Osteoblast (primary cell): ENCODE data around the gene CDH5. TPM values are rescaled to one million over a fixed set of nuclear protein-coding genes. Genes with fewer than 3 reads are reported as not detected.
A peak's percentile ranks its signal among the peaks of the same experiment; 100 is the strongest.

Source experiments
- DNase-seq: peaks from one replicate; pipeline ENCODE4 v3.0.0; 2011; ENCODE audit warnings: low spot score, mixed read lengths; ENCODE audit not compliant: insufficient read length; ENCODE audit errors: missing footprints
- H2AFZ ChIP-seq: 2 replicates; pipeline ENCODE4 v1.6.0; 2011; ENCODE audit warnings: mild to moderate bottlenecking, low read length
- H3K27ac ChIP-seq: 2 replicates; pipeline ENCODE4 v1.5.1; 2011; ENCODE audit warnings: mild to moderate bottlenecking, low read depth, low read length, moderate library complexity
- H3K27me3 ChIP-seq: 2 replicates; pipeline ENCODE4 v1.6.0; 2012; ENCODE audit warnings: mild to moderate bottlenecking, control low read depth, inconsistent platforms, low read length, moderate library complexity; ENCODE audit not compliant: insufficient read depth
- H3K36me3 ChIP-seq: 2 replicates; pipeline ENCODE4 v1.5.1; 2011; ENCODE audit warnings: mild to moderate bottlenecking, low read length, control low read depth, moderate library complexity; ENCODE audit not compliant: insufficient read depth
- H3K4me1 ChIP-seq: 2 replicates; pipeline ENCODE4 v1.5.1; 2011; ENCODE audit warnings: mild to moderate bottlenecking, low read length, control low read depth, moderate library complexity; ENCODE audit not compliant: insufficient read depth
- H3K4me2 ChIP-seq: 2 replicates; pipeline ENCODE4 v1.6.0; 2011; ENCODE audit warnings: mild to moderate bottlenecking, low read length; ENCODE audit not compliant: insufficient read depth
- H3K4me3 ChIP-seq: fragments of 200-600 bp; sonication (generic); 3 replicates; pipeline ENCODE4 v1.5.1; 2012; ENCODE audit warnings: mild to moderate bottlenecking, low read length, inconsistent platforms; ENCODE audit not compliant: insufficient read depth
- H3K79me2 ChIP-seq: 2 replicates; pipeline ENCODE4 v1.6.0; 2012; ENCODE audit warnings: mild to moderate bottlenecking, low read length, control low read depth, inconsistent platforms; ENCODE audit not compliant: insufficient read depth
- H3K9me3 ChIP-seq: 2 replicates; pipeline ENCODE4 v1.5.1; 2011; ENCODE audit warnings: low read depth, low read length, control low read depth
- H4K20me1 ChIP-seq: 2 replicates; pipeline ENCODE4 v1.6.0; 2012; ENCODE audit warnings: mild to moderate bottlenecking, low read length, control low read depth; ENCODE audit not compliant: insufficient read depth
- CTCF ChIP-seq: IDR thresholded peaks from 2 replicates; pipeline ENCODE4 v1.5.1; 2011; ENCODE audit warnings: mild to moderate bottlenecking, low read depth, low read length, moderate library complexity; ENCODE audit errors: extremely low read depth
- total RNA-seq: library from RNA; depleted of rRNA; stranded (reverse); fragments of >200 nt; gene quantifications from 2 replicates; pipeline ENCODE4 v1.2.3, GENCODE V29; 2012

Gene CDH5
- total RNA-seq, 1 donor, result 0.72 TPM

GRCh38 chr16:66427871-66428681 lies 61.6 kb downstream of the CDH5 start:
- Histone ChIP-seq H3K4me3 (peak overlapping the region; percentile 46), H3K4me2 (peak overlapping the region; percentile 67), H3K27me3 (peaks cover 44% of the 10 kb centered on the region), H4K20me1 (no peaks in the 10 kb centered on the region), H3K27ac (no peak overlapping the region), H3K4me1 (no peaks in the 10 kb centered on the region), H3K79me2 (no peaks in the 10 kb centered on the region), H2AFZ (no peak overlapping the region), H3K36me3 (no peaks in the 10 kb centered on the region), H3K9me3 (no peaks in the 10 kb centered on the region)
- TF ChIP-seq CTCF, result no peak
- peak; percentile 93 for DNase-seq

GRCh38 chr16:66428682-66429251 lies 62.3 kb downstream of the CDH5 start:
- Histone ChIP-seq H4K20me1 (no peaks in the 10 kb centered on the region), H3K9me3 (no peaks in the 10 kb centered on the region), H3K36me3 (no peaks in the 10 kb centered on the region), H3K27me3 (peaks cover 44% of the 10 kb centered on the region), H2AFZ (no peak overlapping the region), H3K4me3 (no peak overlapping the region), H3K79me2 (no peaks in the 10 kb centered on the region), H3K4me1 (peaks cover 5% of the 10 kb centered on the region), H3K27ac (no peak overlapping the region), H3K4me2 (no peak overlapping the region)
- TF ChIP-seq CTCF, result no peak
- peak; percentile 82 for DNase-seq

- TF ChIP-seq CTCF, result no peak
- Histone ChIP-seq H2AFZ (no peak overlapping the region), H3K9me3 (no peaks in the 10 kb centered on the region), H4K20me1 (no peaks in the 10 kb centered on the region), H3K4me3 (no peak overlapping the region), H3K4me1 (peaks cover 6% of the 10 kb centered on the region), H3K27ac (no peak overlapping the region), H3K27me3 (peaks cover 44% of the 10 kb centered on the region), H3K4me2 (no peak overlapping the region), H3K79me2 (no peaks in the 10 kb centered on the region), H3K36me3 (no peaks in the 10 kb centered on the region)
- no peak for DNase-seq
Observed at GRCh38 chr16:66429290-66429962, 62.9 kb downstream of the CDH5 start.

- Histone ChIP-seq H3K4me3 (no peak overlapping the region), H3K27ac (no peak overlapping the region), H4K20me1 (no peaks in the 10 kb centered on the region), H3K4me2 (no peak overlapping the region), H2AFZ (no peak overlapping the region), H3K79me2 (no peaks in the 10 kb centered on the region), H3K36me3 (no peaks in the 10 kb centered on the region), H3K4me1 (peaks cover 6% of the 10 kb centered on the region), H3K9me3 (no peaks in the 10 kb centered on the region), H3K27me3 (peaks cover 48% of the 10 kb centered on the region)
- no peak for TF ChIP-seq CTCF
- no peak for DNase-seq
Observed at GRCh38 chr16:66430214-66430613, 63.7 kb downstream of the CDH5 start.
